Endothelial cell of umbilical vein (primary cell): ENCODE measurements around the gene AKAP8. TPM values are rescaled to one million over a fixed set of nuclear protein-coding genes. Genes with fewer than 3 reads are reported as not detected.

Source experiments
- BruUV-seq: library from RNA; stranded (reverse); fragments of 400-500 nt; replicated peaks from 2 replicates; lab custom pipeline; 2021; lab: Mats Ljungman, UMichigan
- CTCF ChIA-PET: fragments of 300-600, 350-600 bp; sonication (Branson Sonifier 250); formaldehyde crosslinking; loops from one replicate; lab custom pipeline; 2021; ENCODE audit warnings: antibody characterized with exemption, inconsistent platforms; lab: Charles Lee
- POLR2A ChIA-PET: fragments of 300-600, 350-600 bp; sonication (Branson Sonifier 250); formaldehyde crosslinking; loops from one replicate; lab custom pipeline; 2021; ENCODE audit warnings: antibody characterized with exemption, inconsistent platforms; lab: Charles Lee
- DNase-seq: peaks from one replicate; pipeline ENCODE4 v3.0.0-alpha.2; 2011; ENCODE audit warnings: low read depth, low spot score
- FAIRE-seq: peaks from 2 replicates; lab custom pipeline; 2011; peaks lifted over from hg19 to GRCh38; lab: Jason Lieb, UNC
- H2AFZ ChIP-seq: 2 replicates; pipeline ENCODE4 v1.6.0; 2012; ENCODE audit warnings: low read depth, low read length, control low read depth, inconsistent platforms
- H3K27ac ChIP-seq: 2 replicates; pipeline ENCODE4 v1.5.1; 2011; ENCODE audit warnings: low read depth, mild to moderate bottlenecking, control low read depth, low read length, moderate library complexity; ENCODE audit not compliant: insufficient read depth
- H3K27me3 ChIP-seq, 2 experiments: 2 replicates each; pipeline versions ENCODE4 v1.6.0 to v1.6.1; 2011; ENCODE audit warnings: low read length in 2 of 2, mixed read lengths in 1 of 2; ENCODE audit not compliant: control insufficient read depth in 2 of 2, insufficient read depth in 2 of 2
- H3K36me3 ChIP-seq, 2 experiments: 2 replicates in 1 of 2; 3 replicates in 1 of 2; pipeline ENCODE4 v1.5.1; 2011; ENCODE audit warnings: low read length in 2 of 2, mild to moderate bottlenecking in 1 of 2, moderate library complexity in 1 of 2; ENCODE audit not compliant: control insufficient read depth in 2 of 2, insufficient read depth in 2 of 2; ENCODE audit errors: extremely low read depth in 1 of 2
- H3K4me1 ChIP-seq: 3 replicates; pipeline ENCODE4 v1.5.1; 2011; ENCODE audit warnings: mild to moderate bottlenecking, low read length; ENCODE audit not compliant: control insufficient read depth, insufficient read depth; ENCODE audit errors: extremely low read depth
- H3K4me2 ChIP-seq: 2 replicates; pipeline ENCODE4 v1.6.1; 2011; ENCODE audit warnings: low read length, control low read depth, mixed read lengths; ENCODE audit not compliant: insufficient read depth
- H3K4me3 ChIP-seq, 3 experiments: fragments of 200-600 bp in 1 of 3; sonication (generic), shearing (Covaris generic) in 1 of 3; replicated peaks in 1 of 3; 2 replicates each; pipeline ENCODE4 v1.5.1; 2011 to 2016; ENCODE audit warnings: control low read depth in 3 of 3, low read length in 3 of 3, mild to moderate bottlenecking in 2 of 3, inconsistent platforms in 1 of 3, low read depth in 1 of 3, moderate library complexity in 1 of 3; ENCODE audit not compliant: insufficient read depth in 1 of 3
- H3K79me2 ChIP-seq: 2 replicates; pipeline ENCODE4 v1.6.0; 2012; ENCODE audit warnings: low read length, inconsistent platforms; ENCODE audit not compliant: control insufficient read depth, insufficient read depth
- H3K9ac ChIP-seq: replicated peaks from 2 replicates; pipeline ENCODE3; 2011; ENCODE audit warnings: low read length, control low read depth; ENCODE audit not compliant: insufficient read depth; ENCODE audit errors: extremely low read depth
- H3K9me1 ChIP-seq: replicated peaks from 3 replicates; pipeline ENCODE4 v1.6.0; 2011; ENCODE audit warnings: mild to moderate bottlenecking, low read length; ENCODE audit not compliant: control insufficient read depth, insufficient read depth; ENCODE audit errors: extremely low read depth
- H3K9me3 ChIP-seq: replicated peaks from 2 replicates; pipeline ENCODE4 v1.5.1; 2012; ENCODE audit warnings: low read length, inconsistent platforms; ENCODE audit not compliant: control insufficient read depth, insufficient read depth
- H4K20me1 ChIP-seq: replicated peaks from 2 replicates; pipeline ENCODE3; 2011; ENCODE audit warnings: mild to moderate bottlenecking, low read length; ENCODE audit not compliant: control insufficient read depth, insufficient read depth; ENCODE audit errors: extremely low read depth
- CTCF ChIP-seq, 2 donors: IDR thresholded peaks; 1 replicate in 1 of 2; 2 replicates in 1 of 2; pipeline ENCODE4 v1.5.1; 2011; ENCODE audit warnings: low read length in 2 of 2, mild to moderate bottlenecking in 2 of 2, moderate library complexity in 2 of 2, control low read depth in 1 of 2, inconsistent platforms in 1 of 2, low read depth in 1 of 2; ENCODE audit not compliant: insufficient read depth in 1 of 2; ENCODE audit errors: extremely low read depth in 1 of 2
- EZH2 ChIP-seq: IDR thresholded peaks from 2 replicates; pipeline ENCODE4 v1.6.1; 2012; ENCODE audit warnings: borderline replicate concordance, low read depth, mild to moderate bottlenecking, moderate library complexity, low read length, inconsistent platforms; ENCODE audit not compliant: severe bottlenecking
- FOS ChIP-seq: IDR thresholded peaks from 2 replicates; pipeline ENCODE4 v1.6.1; 2011; ENCODE audit warnings: mild to moderate bottlenecking, low read length, moderate library complexity, borderline replicate concordance; ENCODE audit not compliant: insufficient read depth
- GATA2 ChIP-seq: IDR thresholded peaks from 2 replicates; pipeline ENCODE4 v1.7.0; 2011; ENCODE audit warnings: low read depth, mild to moderate bottlenecking, moderate library complexity, mixed read lengths, low read length; ENCODE audit not compliant: insufficient read length, insufficient read depth
- JUN ChIP-seq: IDR thresholded peaks from 2 replicates; pipeline ENCODE4 v1.6.1; 2011; ENCODE audit warnings: borderline replicate concordance, low read depth; ENCODE audit not compliant: insufficient read length, insufficient read depth
- MAX ChIP-seq: IDR thresholded peaks from 2 replicates; pipeline ENCODE4 v1.6.1; 2011; ENCODE audit not compliant: insufficient read depth, insufficient read length
- MYC ChIP-seq: IDR thresholded peaks from one replicate; pipeline ENCODE4 v1.6.1; 2011; ENCODE audit warnings: mild to moderate bottlenecking, low read depth, low read length
- POLR2A ChIP-seq: IDR thresholded peaks from 2 replicates; pipeline ENCODE4 v1.6.1; 2012; ENCODE audit warnings: low read depth, mild to moderate bottlenecking, control low read depth, low read length
- POLR2AphosphoS5 ChIP-seq: IDR thresholded peaks from 2 replicates; pipeline ENCODE4 v1.6.1; 2012; ENCODE audit warnings: low read depth, mild to moderate bottlenecking, control low read depth, low read length, moderate library complexity; ENCODE audit not compliant: insufficient read depth
- dilution Hi-C: fragments of 300-500 bp; cut with MboI; formaldehyde crosslinking; loops from one replicate; pipeline ENCODE4 v1.15.0; 2019; ENCODE audit warnings: low sequenced_read_pairs; ENCODE audit not compliant: extremely low pct_ligation_motif_present
- intact Hi-C: fragments of 100-400 bp; cut with micrococcal nuclease; formaldehyde crosslinking; loops from one replicate; pipeline ENCODE4 v1.10.0; 2022
- polyA plus RNA-seq, 4 experiments: library from polyadenylated mRNA; depleted of rRNA in 3 of 4; stranded (reverse) in 3 of 4; unstranded in 1 of 4; fragments of >200 nt; gene quantifications; 2 replicates each; pipeline versions ENCODE4 v1.2.1 to v1.2.3, GENCODE V29; 2011 to 2012; ENCODE audit warnings: missing spikeins in 1 of 4
- total RNA-seq: library from RNA; stranded (reverse); gene quantifications from 2 replicates; pipeline ENCODE4 v1.2.3, GENCODE V29; 2021

Gene AKAP8
- total and polyA plus RNA-seq, 2 donors (not counting 3 experiments of a cell fraction or from before 2014, with no cell fraction given) = 16.4 to 44.1 TPM

- dilution Hi-C loops = no loop called here
Measured at GRCh38 chr19:15426485-15427349, 47.1 kb upstream of the AKAP8 start.

More at GRCh38 chr19:15426485-15427349, 47.1 kb upstream of the AKAP8 start:
- Histone ChIP-seq H3K9me1 (no peaks in the 10 kb centered on the region), H3K27ac (no peak overlapping the region), H3K4me3 (no peak overlapping the region), H3K4me1 (peaks cover 8% of the 10 kb centered on the region), H4K20me1 (no peaks in the 10 kb centered on the region), H3K9ac (no peak overlapping the region), H2AFZ (no peak overlapping the region), H3K27me3 (no peaks in the 10 kb centered on the region), H3K9me3 (no peaks in the 10 kb centered on the region), H3K79me2 (peaks cover 40% of the 10 kb centered on the region), H3K4me2 (no peak overlapping the region), H3K36me3 (peaks cover 10 to 56% of the 10 kb centered on the region in 2 experiments)
- intact Hi-C loops = no loop called here
- TF ChIP-seq MYC (no peak), GATA2 (no peak), FOS (no peak), JUN (no peak), MAX (no peak), EZH2 (no peak), POLR2AphosphoS5 (no peak), POLR2A (no peak), CTCF (IDR thresholded peaks at IDR 0.05; ENCODE audit: extremely low read depth in 1 of 2, insufficient read depth in 1 of 2, low read depth in 1 of 2, low read length in 2 of 2) (no peak)
- FAIRE-seq = no peak
- ChIA-PET POLR2A (interaction anchor here (0.6 kb wide), 1 partner anchor 46 kb away, joined by 5 read pairs; no protein-coding TSS in a partner anchor), CTCF (no interaction called here)
- no peak for DNase-seq
- BruUV-seq = no TSS peak
